ENCODE data around the gene IFNK. TPM values are rescaled to one million over a fixed set of nuclear protein-coding genes. Genes with fewer than 3 reads are reported as not detected.

Gene IFNK
- total RNA-seq, 1 donor from 2014 or later, result not detected

GRCh38 chr9:27572918-27573633 lies 49.0 kb downstream of the IFNK start, which contains the start of gene C9orf72:
Gene C9orf72, minus strand, starts transcription at chr9:27573481. Its CDS starts 6,361 bp downstream, at chr9:27567120.
- Histone ChIP-seq H3K9ac (ENCODE audit: low read length) (peak within 1 kb of the TSS; percentile 88), H3K4me2 (ENCODE audit: low read length) (peak within 1 kb of the TSS; percentile 85), H3K4me1 (ENCODE audit: insufficient read depth, low read length) (no peaks in the 10 kb centered on the region), H4K20me1 (ENCODE audit: insufficient read depth, low read length) (no peaks in the 10 kb centered on the region), H3K4me3 (ENCODE audit: insufficient read depth, low read depth, low read length) (peak within 1 kb of the TSS; percentile 77), H3K27ac (ENCODE audit: low read depth, low read length) (peak within 1 kb of the TSS; percentile 86), H3K27me3 (ENCODE audit: insufficient read depth, low read length) (no peaks in the 10 kb centered on the region), H3K79me2 (ENCODE audit: insufficient read depth, low read length) (no peaks in the 10 kb centered on the region), H3K9me3 (ENCODE audit: insufficient read depth, low read depth, low read length) (no peaks in the 10 kb centered on the region), H3K36me3 (ENCODE audit: insufficient read depth, low read length) (no peaks in the 10 kb centered on the region), H2AFZ (ENCODE audit: low read depth, low read length) (peak within 1 kb of the TSS; percentile 72)
- Mint-ChIP-seq H3K9me3 (ENCODE audit: unreplicated experiment) (peaks cover 2% of the 10 kb centered on the region), H3K27ac (ENCODE audit: unreplicated experiment) (peak within 1 kb of the TSS; percentile 99), H3K4me3 (ENCODE audit: unreplicated experiment) (peak within 1 kb of the TSS; percentile 99), H3K4me1 (ENCODE audit: low read depth, unreplicated experiment) (peaks cover 4% of the 10 kb centered on the region), H3K36me3 (ENCODE audit: low read depth, unreplicated experiment) (no peaks in the 10 kb centered on the region), H3K27me3 (ENCODE audit: low read depth, unreplicated experiment) (no peaks in the 10 kb centered on the region)
- TF ChIP-seq EZH2 (IDR thresholded peaks at IDR 0.05; ENCODE audit: insufficient read depth, low read length) (no peak), CTCF (IDR thresholded peaks at IDR 0.05; ENCODE audit: insufficient read depth, low read depth, low read length) (no peak)
- FAIRE-seq (no peak), DNase-seq (ENCODE audit: low read depth) (peak; percentile 29)

GRCh38 chr9:27573634-27574590 lies 49.8 kb downstream of the IFNK start:
- Histone ChIP-seq H3K27me3 (ENCODE audit: insufficient read depth, low read length) (no peaks in the 10 kb centered on the region), H3K27ac (ENCODE audit: low read depth, low read length) (peak overlapping the region; percentile 86), H3K36me3 (ENCODE audit: insufficient read depth, low read length) (no peaks in the 10 kb centered on the region), H3K9ac (ENCODE audit: low read length) (peak overlapping the region; percentile 88), H4K20me1 (ENCODE audit: insufficient read depth, low read length) (no peaks in the 10 kb centered on the region), H3K4me2 (ENCODE audit: low read length) (peak overlapping the region; percentile 85), H3K4me1 (ENCODE audit: insufficient read depth, low read length) (no peaks in the 10 kb centered on the region), H3K9me3 (ENCODE audit: insufficient read depth, low read depth, low read length) (no peaks in the 10 kb centered on the region), H3K79me2 (ENCODE audit: insufficient read depth, low read length) (no peaks in the 10 kb centered on the region), H2AFZ (ENCODE audit: low read depth, low read length) (peak overlapping the region; percentile 72), H3K4me3 (ENCODE audit: insufficient read depth, low read depth, low read length) (peak overlapping the region; percentile 77)
- DNase-seq (ENCODE audit: low read depth) (peak; percentile 100), FAIRE-seq (peak; percentile 55)
- peaks cover 4% of the 10 kb centered on the region for H3K4me1 Mint-ChIP-seq (ENCODE audit: low read depth, unreplicated experiment)
- H3K9me3 Mint-ChIP-seq (ENCODE audit: unreplicated experiment), result peaks cover 8% of the 10 kb centered on the region
- no peaks in the 10 kb centered on the region for H3K36me3 Mint-ChIP-seq (ENCODE audit: low read depth, unreplicated experiment)
- H3K27ac Mint-ChIP-seq (ENCODE audit: unreplicated experiment), result peak overlapping the region; percentile 99
- TF ChIP-seq EZH2 (IDR thresholded peaks at IDR 0.05; ENCODE audit: insufficient read depth, low read length) (no peak), CTCF (IDR thresholded peaks at IDR 0.05; ENCODE audit: insufficient read depth, low read depth, low read length) (no peak)
- H3K4me3 Mint-ChIP-seq (ENCODE audit: unreplicated experiment), result peak overlapping the region; percentile 99
- no peaks in the 10 kb centered on the region for H3K27me3 Mint-ChIP-seq (ENCODE audit: low read depth, unreplicated experiment)

Other genes starting within 250 kb of the IFNK start
- gene EQTN, start 227.1 kb upstream of the IFNK start, total RNA-seq, result not detected in 2 replicates
- 2.8 and 3.9 TPM in 2 replicates for gene MOB3B, start 5.5 kb downstream of the IFNK start, total RNA-seq
- 2.3 and 4.8 TPM in 2 replicates for gene C9orf72, start 49.2 kb downstream of the IFNK start, total RNA-seq

Measured in astrocyte (in vitro differentiated cells and primary cell).